OCI-LY1 (cell line): ENCODE measurements around the gene DHDH.

Experiments
- H2AFZ ChIP-seq: fragments of 200-600 bp; sonication (generic), shearing (Covaris generic); 2 replicates; pipeline ENCODE4 v1.6.0; 2014; ENCODE audit warnings: antibody characterized with exemption, mild to moderate bottlenecking, low read length
- H3F3A ChIP-seq: fragments of 200-600 bp; sonication (generic), shearing (Covaris generic); 2 replicates; pipeline ENCODE4 v1.6.0; 2014; ENCODE audit warnings: mild to moderate bottlenecking, antibody characterized with exemption, low read length, moderate library complexity; ENCODE audit not compliant: insufficient read depth
- H3K27ac ChIP-seq: fragments of 200-600 bp; sonication (generic); 2 replicates; pipeline ENCODE4 v1.5.1; 2014; ENCODE audit warnings: low read length, mixed run types, mild to moderate bottlenecking, low read depth; ENCODE audit not compliant: poor library complexity, severe bottlenecking
- H3K27me3 ChIP-seq: fragments of 200-600 bp; sonication (generic); 2 replicates; pipeline ENCODE4 v1.6.0; 2014; ENCODE audit warnings: antibody characterized with exemption, mild to moderate bottlenecking, low read length, moderate library complexity; ENCODE audit not compliant: insufficient read depth
- H3K36me3 ChIP-seq: fragments of 200-600 bp; sonication (generic); 2 replicates; pipeline ENCODE4 v1.6.1; 2014; ENCODE audit warnings: mild to moderate bottlenecking, antibody characterized with exemption, low read length, moderate library complexity, mixed read lengths; ENCODE audit not compliant: insufficient read depth
- H3K4me1 ChIP-seq: fragments of 200-600 bp; sonication (generic); 2 replicates; pipeline ENCODE4 v1.5.1; 2014; ENCODE audit warnings: mild to moderate bottlenecking, low read length, moderate library complexity; ENCODE audit not compliant: insufficient read depth, severe bottlenecking
- H3K4me2 ChIP-seq: fragments of 200-600 bp; sonication (generic), shearing (Covaris generic); 2 replicates; pipeline ENCODE4 v1.6.1; 2014; ENCODE audit warnings: low read length
- H3K4me3 ChIP-seq: fragments of 200-600 bp; sonication (generic); 2 replicates; pipeline ENCODE4 v1.5.1; 2014; ENCODE audit warnings: low read length, low read depth, mild to moderate bottlenecking, mixed read lengths; ENCODE audit not compliant: poor library complexity, severe bottlenecking
- H3K79me2 ChIP-seq: fragments of 200-600 bp; shearing (Covaris generic); 2 replicates; pipeline ENCODE4 v1.6.1; 2016; ENCODE audit warnings: mixed run types, low read length, mixed read lengths; ENCODE audit not compliant: insufficient read depth
- H3K9ac ChIP-seq: fragments of 200-600 bp; sonication (generic), shearing (Covaris generic); 2 replicates; pipeline ENCODE4 v1.6.1; 2014; ENCODE audit warnings: mild to moderate bottlenecking, low read length, mixed read lengths
- H3K9me2 ChIP-seq: fragments of 200-600 bp; sonication (generic), shearing (Covaris generic); 2 replicates; pipeline ENCODE4 v1.6.1; 2014; ENCODE audit warnings: low read depth, mild to moderate bottlenecking, low read length, mixed read lengths
- H3K9me3 ChIP-seq: fragments of 200-600 bp; shearing (Covaris generic); 2 replicates; pipeline ENCODE4 v1.6.1; 2014; ENCODE audit warnings: low read length, mixed read lengths
- H4K20me1 ChIP-seq: fragments of 200-600 bp; sonication (generic), shearing (Covaris generic); 2 replicates; pipeline ENCODE4 v1.6.0; 2016; ENCODE audit warnings: mild to moderate bottlenecking, low read length; ENCODE audit not compliant: insufficient read depth
- EZH2 ChIP-seq: fragments of 200-600 bp; sonication (generic), shearing (Covaris generic); IDR thresholded peaks from 2 replicates; pipeline ENCODE4 v1.8.0; 2017; ENCODE audit warnings: borderline replicate concordance, mixed run types, mild to moderate bottlenecking, antibody characterized with exemption, low read length, moderate library complexity, mixed read lengths
- TF ChIP-seq, protein P1 (sequence below): fragments of 200-600 bp; sonication (generic), shearing (Covaris generic); IDR thresholded peaks from 2 replicates; pipeline ENCODE4 v1.5.1; 2017; ENCODE audit warnings: mild to moderate bottlenecking, antibody characterized with exemption, low read length, moderate library complexity, mixed read lengths

The DHDH gene

DNA sequence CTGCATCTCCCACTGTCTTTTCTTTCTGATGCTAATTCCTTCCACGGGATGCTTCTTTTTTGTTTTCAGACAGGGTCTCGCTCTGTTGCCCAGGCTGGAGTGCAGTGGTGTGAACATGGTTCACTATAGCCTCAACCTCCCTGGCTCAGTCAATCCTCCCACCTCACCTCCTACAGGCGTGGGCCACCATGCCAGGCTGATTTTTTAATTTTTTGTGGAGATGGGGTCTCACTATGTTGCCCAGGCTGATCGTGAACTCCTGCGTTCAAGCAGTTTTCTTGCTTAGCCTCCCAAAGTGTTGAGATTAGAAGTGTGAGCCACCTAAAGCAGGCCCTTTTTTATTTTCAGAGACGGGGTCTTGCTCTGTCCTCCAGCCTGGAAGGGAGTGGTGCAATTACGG is 54.8 kb downstream of the DHDH start:
- TF ChIP-seq, protein P1, sequence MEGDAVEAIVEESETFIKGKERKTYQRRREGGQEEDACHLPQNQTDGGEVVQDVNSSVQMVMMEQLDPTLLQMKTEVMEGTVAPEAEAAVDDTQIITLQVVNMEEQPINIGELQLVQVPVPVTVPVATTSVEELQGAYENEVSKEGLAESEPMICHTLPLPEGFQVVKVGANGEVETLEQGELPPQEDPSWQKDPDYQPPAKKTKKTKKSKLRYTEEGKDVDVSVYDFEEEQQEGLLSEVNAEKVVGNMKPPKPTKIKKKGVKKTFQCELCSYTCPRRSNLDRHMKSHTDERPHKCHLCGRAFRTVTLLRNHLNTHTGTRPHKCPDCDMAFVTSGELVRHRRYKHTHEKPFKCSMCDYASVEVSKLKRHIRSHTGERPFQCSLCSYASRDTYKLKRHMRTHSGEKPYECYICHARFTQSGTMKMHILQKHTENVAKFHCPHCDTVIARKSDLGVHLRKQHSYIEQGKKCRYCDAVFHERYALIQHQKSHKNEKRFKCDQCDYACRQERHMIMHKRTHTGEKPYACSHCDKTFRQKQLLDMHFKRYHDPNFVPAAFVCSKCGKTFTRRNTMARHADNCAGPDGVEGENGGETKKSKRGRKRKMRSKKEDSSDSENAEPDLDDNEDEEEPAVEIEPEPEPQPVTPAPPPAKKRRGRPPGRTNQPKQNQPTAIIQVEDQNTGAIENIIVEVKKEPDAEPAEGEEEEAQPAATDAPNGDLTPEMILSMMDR = no peak
- no peak for TF ChIP-seq EZH2
- peaks cover 24% of the 10 kb centered on the region for H3K4me1 ChIP-seq
- no peaks in the 10 kb centered on the region for H3K9me3 ChIP-seq
- H3K4me3 ChIP-seq = no peak overlapping the region
- H3K27ac ChIP-seq = peak overlapping the region; percentile 70
- no peak overlapping the region for H3K4me2 ChIP-seq
- 0 out of 2 replicates have a peak, but pooled peaks cover 6% of the 10 kb centered on the region for H3K79me2 ChIP-seq
- no peaks in the 10 kb centered on the region for H3K9me2 ChIP-seq
- H2AFZ ChIP-seq = no peak overlapping the region
- peaks cover 37% of the 10 kb centered on the region for H3K36me3 ChIP-seq
- no peaks in the 10 kb centered on the region for H3K27me3 ChIP-seq
- H3K9ac ChIP-seq = no peak overlapping the region
- no peaks in the 10 kb centered on the region for H3F3A ChIP-seq
- no peaks in the 10 kb centered on the region for H4K20me1 ChIP-seq

GRCh38 chr19:48988860-48989259 is 55.4 kb downstream of the DHDH start:
- H3K9ac ChIP-seq = no peak overlapping the region
- no peak overlapping the region for H3K4me2 ChIP-seq
- peaks cover 24% of the 10 kb centered on the region for H3K4me1 ChIP-seq
- H3K36me3 ChIP-seq = peaks cover 34% of the 10 kb centered on the region
- H3K27ac ChIP-seq = no peak overlapping the region
- no peaks in the 10 kb centered on the region for H3F3A ChIP-seq
- H4K20me1 ChIP-seq = no peaks in the 10 kb centered on the region
- no peak for TF ChIP-seq EZH2
- TF ChIP-seq, protein P1 = no peak
- no peaks in the 10 kb centered on the region for H3K9me2 ChIP-seq
- H3K27me3 ChIP-seq = no peaks in the 10 kb centered on the region
- H3K79me2 ChIP-seq = peaks cover 6% of the 10 kb centered on the region; the same call in 1 of the 2 replicates
- no peak overlapping the region for H3K4me3 ChIP-seq
- no peak overlapping the region for H2AFZ ChIP-seq
- H3K9me3 ChIP-seq = no peaks in the 10 kb centered on the region

DNA sequence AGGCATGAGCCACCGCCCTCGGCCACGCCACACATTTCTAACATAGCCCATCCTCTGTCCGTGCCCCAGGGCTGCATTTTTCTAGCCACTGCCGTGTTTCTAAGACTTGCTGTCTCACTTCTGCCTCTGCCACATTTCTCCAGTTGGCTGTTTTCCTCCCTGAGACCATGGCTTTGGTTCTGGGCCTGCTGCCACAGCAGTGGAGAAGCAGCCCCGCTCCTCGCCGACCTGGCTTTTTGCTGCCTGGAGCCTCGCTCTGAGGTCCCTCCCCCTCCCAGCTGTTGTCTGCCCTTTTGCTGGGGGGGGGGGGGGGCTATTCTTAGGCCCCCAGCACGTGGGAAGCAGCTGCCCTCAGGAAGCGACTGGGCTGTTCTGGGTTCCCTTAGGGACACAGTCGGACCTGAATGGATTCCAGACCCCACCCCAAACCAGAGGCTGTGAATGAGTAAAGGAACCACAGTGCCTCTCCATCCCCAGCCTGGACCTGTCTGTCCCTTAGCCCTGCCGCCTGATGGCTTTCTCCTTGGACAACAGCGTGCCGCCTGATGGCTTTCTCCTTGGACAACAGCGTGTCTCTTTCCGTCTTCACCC is 56.3 kb downstream of the DHDH start:
- H3K4me3 ChIP-seq = no peak overlapping the region
- H3K36me3 ChIP-seq = peaks cover 30% of the 10 kb centered on the region
- TF ChIP-seq, protein P1 = no peak
- TF ChIP-seq EZH2 = no peak
- H2AFZ ChIP-seq = no peak overlapping the region
- H3K4me1 ChIP-seq = peaks cover 31% of the 10 kb centered on the region
- H3K27me3 ChIP-seq = no peaks in the 10 kb centered on the region
- no peak overlapping the region for H3K9ac ChIP-seq
- no peak overlapping the region for H3K4me2 ChIP-seq
- no peaks in the 10 kb centered on the region for H3K9me3 ChIP-seq
- no peaks in the 10 kb centered on the region for H3K9me2 ChIP-seq
- peaks cover 16% of the 10 kb centered on the region for H3K79me2 ChIP-seq
- H3K27ac ChIP-seq = no peak overlapping the region
- H3F3A ChIP-seq = no peaks in the 10 kb centered on the region
- H4K20me1 ChIP-seq = no peaks in the 10 kb centered on the region
